HepG2 (cell line): Measurements from ENCODE around the gene TUBA8. TPM values are rescaled to one million over a fixed set of nuclear protein-coding genes. Genes with fewer than 3 reads are reported as not detected.

ENCODE experiments used
- CBFB ChIP-seq: sonication (generic); formaldehyde crosslinking; IDR thresholded peaks from 2 replicates; pipeline ENCODE4 v1.4.0; 2020; ENCODE audit warnings: missing genetic modification reagents
- FOXM1 ChIP-seq: sonication (generic); formaldehyde crosslinking; IDR thresholded peaks from 2 replicates; pipeline ENCODE4 v1.5.0; 2020; ENCODE audit warnings: missing genetic modification reagents
- NFKBIZ ChIP-seq: IDR thresholded peaks from 2 replicates; pipeline ENCODE4 v1.6.1; 2018; ENCODE audit warnings: missing genetic modification reagents, missing compliant biosample characterization
- TCF12 ChIP-seq, 2 experiments: fragments of 450-650 bp in 1 of 2; sonication (generic) in 1 of 2; formaldehyde crosslinking in 1 of 2; IDR thresholded peaks; 2 replicates each; pipeline versions ENCODE4 v1.6.1 to v1.8.0; 2017 to 2022; ENCODE audit warnings: antibody characterized with exemption in 1 of 2, mild to moderate bottlenecking in 1 of 2, missing genetic modification reagents in 1 of 2, moderate library complexity in 1 of 2
- ZBTB10 ChIP-seq: sonication (generic); formaldehyde crosslinking; IDR thresholded peaks from 2 replicates; pipeline ENCODE4 v1.4.0; 2020; ENCODE audit warnings: missing genetic modification reagents, borderline replicate concordance
- ZKSCAN8 ChIP-seq: IDR thresholded peaks from 2 replicates; pipeline ENCODE4 v1.6.1; 2016; ENCODE audit warnings: borderline replicate concordance, missing genetic modification reagents, missing compliant biosample characterization
- ZMYM4 ChIP-seq: sonication (generic); formaldehyde crosslinking; IDR thresholded peaks from 2 replicates; pipeline ENCODE4 v1.8.1; 2023; ENCODE audit warnings: mild to moderate bottlenecking, missing genetic modification reagents
- ZNF205 ChIP-seq: IDR thresholded peaks from 2 replicates; pipeline ENCODE4 v1.6.1; 2018; ENCODE audit warnings: missing biosample characterization, missing genetic modification reagents
- ZNF543 ChIP-seq: sonication (generic); formaldehyde crosslinking; IDR thresholded peaks from 2 replicates; pipeline ENCODE4 v1.4.0; 2020; ENCODE audit warnings: mild to moderate bottlenecking, missing genetic modification reagents
- ZNF609 ChIP-seq: sonication (generic); formaldehyde crosslinking; IDR thresholded peaks from 2 replicates; pipeline ENCODE4 v1.4.0; 2020; ENCODE audit warnings: mild to moderate bottlenecking, missing genetic modification reagents, borderline replicate concordance
- ZNF83 ChIP-seq: sonication (generic); formaldehyde crosslinking; IDR thresholded peaks from 2 replicates; pipeline ENCODE4 v1.4.0; 2020; ENCODE audit warnings: missing genetic modification reagents, mild to moderate bottlenecking, borderline replicate concordance
- polyA plus RNA-seq, 8 experiments: library from polyadenylated mRNA; depleted of rRNA in 3 of 8; stranded (reverse) in 7 of 8; unstranded in 1 of 8; fragments of >200 nt; fragmentation: Illumina TruSeq in 4 of 8; extraction: Trizol in 4 of 8; gene quantifications; 2 replicates each; pipeline versions ENCODE4 v1.2.1 to v1.2.3, GENCODE V29; 2011 to 2016; ENCODE audit warnings: low read depth in 4 of 8, missing spikeins in 1 of 8, mixed read lengths in 1 of 8; ENCODE audit not compliant: insufficient read depth in 1 of 8
- total RNA-seq, 5 experiments: library from RNA; depleted of rRNA; stranded (reverse); fragments of >200 nt; fragmentation: Illumina TruSeq; extraction: Trizol; gene quantifications; 2 replicates each; pipeline ENCODE4 v1.2.3, GENCODE V29; 2016; ENCODE audit warnings: low read depth in 1 of 5
- TF ChIP-seq, protein P1 (sequence below): sonication (generic); formaldehyde crosslinking; IDR thresholded peaks from 2 replicates; pipeline ENCODE4 v1.4.0; 2020; ENCODE audit warnings: missing genetic modification reagents
- TF ChIP-seq, protein P2 (sequence below): sonication (generic); formaldehyde crosslinking; IDR thresholded peaks from 2 replicates; pipeline ENCODE4 v1.9.0; 2021; ENCODE audit warnings: missing genetic modification reagents, borderline replicate concordance

The TUBA8 gene
- total and polyA plus RNA-seq, 2 of the 13 experiments (the other 11 are each of a cell fraction or from before 2014, with no cell fraction given), result 0.35 to 0.69 TPM

DNA sequence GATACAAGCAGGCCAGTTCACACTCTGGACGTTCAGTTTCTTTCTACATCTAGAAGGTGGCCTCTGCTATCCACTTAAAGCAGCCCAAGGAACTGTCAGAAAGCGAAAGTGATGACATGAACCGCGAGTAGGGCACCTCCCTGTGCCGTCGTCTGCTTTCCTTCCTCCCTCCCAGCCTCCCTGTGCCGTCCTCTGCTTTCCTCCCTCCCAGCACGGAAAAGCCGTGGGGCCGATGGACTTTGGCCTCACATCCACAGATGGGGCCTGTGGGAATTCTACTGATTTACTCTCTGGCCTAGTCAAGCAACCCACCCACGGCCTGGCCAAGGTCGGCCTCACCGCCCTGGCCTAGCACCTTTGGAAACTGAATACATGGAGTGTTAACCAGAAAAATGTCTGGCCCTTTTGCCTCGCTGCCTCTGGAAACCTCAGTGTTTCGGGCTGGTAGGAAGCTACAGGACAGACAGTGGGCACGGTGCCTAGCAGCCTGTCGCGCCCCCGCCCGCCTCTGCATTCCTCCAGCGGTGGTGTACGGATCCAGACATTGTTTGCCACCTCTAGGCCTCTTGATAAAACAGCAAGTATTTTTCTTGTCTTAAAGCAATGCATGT is 18.6 kb upstream of the TUBA8 start (continued):
- TF ChIP-seq FOXM1 (CRISPR knock-in tag) (no peak), ZNF609 (CRISPR knock-in tag) (peak; percentile 60; the same call in 1 of the 2 replicates), ZNF205 (peak; percentile 46; the same call in 1 of the 2 replicates), ZBTB10 (CRISPR knock-in tag) (no peak), ZNF83 (CRISPR knock-in tag) (0 out of 2 replicates have a peak, but pooled peaks have one; percentile 69), ZNF543 (CRISPR knock-in tag) (peak; percentile 50; the same call in 1 of the 2 replicates), TCF12 (IDR thresholded peaks at IDR 0.05) (no peak), TCF12 (CRISPR knock-in tag; IDR thresholded peaks at IDR 0.05) (no peak), ZMYM4 (CRISPR knock-in tag) (peak; percentile 83), CBFB (peak; percentile 69; the same call in 1 of the 2 replicates), NFKBIZ (CRISPR knock-in tag) (0 out of 2 replicates have a peak, but pooled peaks have one; percentile 66), ZKSCAN8 (CRISPR knock-in tag) (peak; percentile 84; the same call in 1 of the 2 replicates)
- TF ChIP-seq, protein P1, sequence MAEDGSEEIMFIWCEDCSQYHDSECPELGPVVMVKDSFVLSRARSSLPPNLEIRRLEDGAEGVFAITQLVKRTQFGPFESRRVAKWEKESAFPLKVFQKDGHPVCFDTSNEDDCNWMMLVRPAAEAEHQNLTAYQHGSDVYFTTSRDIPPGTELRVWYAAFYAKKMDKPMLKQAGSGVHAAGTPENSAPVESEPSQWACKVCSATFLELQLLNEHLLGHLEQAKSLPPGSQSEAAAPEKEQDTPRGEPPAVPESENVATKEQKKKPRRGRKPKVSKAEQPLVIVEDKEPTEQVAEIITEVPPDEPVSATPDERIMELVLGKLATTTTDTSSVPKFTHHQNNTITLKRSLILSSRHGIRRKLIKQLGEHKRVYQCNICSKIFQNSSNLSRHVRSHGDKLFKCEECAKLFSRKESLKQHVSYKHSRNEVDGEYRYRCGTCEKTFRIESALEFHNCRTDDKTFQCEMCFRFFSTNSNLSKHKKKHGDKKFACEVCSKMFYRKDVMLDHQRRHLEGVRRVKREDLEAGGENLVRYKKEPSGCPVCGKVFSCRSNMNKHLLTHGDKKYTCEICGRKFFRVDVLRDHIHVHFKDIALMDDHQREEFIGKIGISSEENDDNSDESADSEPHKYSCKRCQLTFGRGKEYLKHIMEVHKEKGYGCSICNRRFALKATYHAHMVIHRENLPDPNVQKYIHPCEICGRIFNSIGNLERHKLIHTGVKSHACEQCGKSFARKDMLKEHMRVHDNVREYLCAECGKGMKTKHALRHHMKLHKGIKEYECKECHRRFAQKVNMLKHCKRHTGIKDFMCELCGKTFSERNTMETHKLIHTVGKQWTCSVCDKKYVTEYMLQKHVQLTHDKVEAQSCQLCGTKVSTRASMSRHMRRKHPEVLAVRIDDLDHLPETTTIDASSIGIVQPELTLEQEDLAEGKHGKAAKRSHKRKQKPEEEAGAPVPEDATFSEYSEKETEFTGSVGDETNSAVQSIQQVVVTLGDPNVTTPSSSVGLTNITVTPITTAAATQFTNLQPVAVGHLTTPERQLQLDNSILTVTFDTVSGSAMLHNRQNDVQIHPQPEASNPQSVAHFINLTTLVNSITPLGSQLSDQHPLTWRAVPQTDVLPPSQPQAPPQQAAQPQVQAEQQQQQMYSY (CRISPR knock-in tag), result no peak
- TF ChIP-seq, protein P2, sequence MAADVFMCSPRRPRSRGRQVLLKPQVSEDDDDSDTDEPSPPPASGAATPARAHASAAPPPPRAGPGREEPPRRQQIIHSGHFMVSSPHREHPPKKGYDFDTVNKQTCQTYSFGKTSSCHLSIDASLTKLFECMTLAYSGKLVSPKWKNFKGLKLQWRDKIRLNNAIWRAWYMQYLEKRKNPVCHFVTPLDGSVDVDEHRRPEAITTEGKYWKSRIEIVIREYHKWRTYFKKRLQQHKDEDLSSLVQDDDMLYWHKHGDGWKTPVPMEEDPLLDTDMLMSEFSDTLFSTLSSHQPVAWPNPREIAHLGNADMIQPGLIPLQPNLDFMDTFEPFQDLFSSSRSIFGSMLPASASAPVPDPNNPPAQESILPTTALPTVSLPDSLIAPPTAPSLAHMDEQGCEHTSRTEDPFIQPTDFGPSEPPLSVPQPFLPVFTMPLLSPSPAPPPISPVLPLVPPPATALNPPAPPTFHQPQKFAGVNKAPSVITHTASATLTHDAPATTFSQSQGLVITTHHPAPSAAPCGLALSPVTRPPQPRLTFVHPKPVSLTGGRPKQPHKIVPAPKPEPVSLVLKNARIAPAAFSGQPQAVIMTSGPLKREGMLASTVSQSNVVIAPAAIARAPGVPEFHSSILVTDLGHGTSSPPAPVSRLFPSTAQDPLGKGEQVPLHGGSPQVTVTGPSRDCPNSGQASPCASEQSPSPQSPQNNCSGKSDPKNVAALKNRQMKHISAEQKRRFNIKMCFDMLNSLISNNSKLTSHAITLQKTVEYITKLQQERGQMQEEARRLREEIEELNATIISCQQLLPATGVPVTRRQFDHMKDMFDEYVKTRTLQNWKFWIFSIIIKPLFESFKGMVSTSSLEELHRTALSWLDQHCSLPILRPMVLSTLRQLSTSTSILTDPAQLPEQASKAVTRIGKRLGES (CRISPR knock-in tag), result no peak
